ENCODE results near the gene NGFR. TPM values are rescaled to one million over a fixed set of nuclear protein-coding genes. Genes with fewer than 3 reads are reported as not detected.
A peak's percentile ranks its signal among the peaks of the same experiment; 100 is the strongest.

The NGFR gene
- polyA plus RNA-seq, 4 donors: 0.54 to 22.8 (median 2.8) TPM; not detected in 1

- H3K27ac ChIP-seq (ENCODE audit: low read depth in 1 of 3, low read length in 2 of 3): no peak overlapping the region
- H3K27me3 ChIP-seq (ENCODE audit: control insufficient read depth in 3 of 3, insufficient read depth in 3 of 3, low read length in 3 of 3): peaks cover 0 to 13% (median 0%) of the 10 kb centered on the region in 3 donors
- DNase-seq (peak in 1 of 2 donors; percentile 25), FAIRE-seq (no peak)
- H3K9me3 ChIP-seq (ENCODE audit: control insufficient read depth in 2 of 2, insufficient read depth in 1 of 2, low read depth in 1 of 2, low read length in 1 of 2): no peaks in the 10 kb centered on the region
- H3K4me1 ChIP-seq (ENCODE audit: control insufficient read depth in 3 of 3, insufficient read depth in 2 of 3, low read depth in 1 of 3, low read length in 2 of 3): peaks cover 0 to 5% (median 0%) of the 10 kb centered on the region in 3 donors
- WGBS, 3 donors: 73 to 86% (median 74%) methylated on average over 9 to 12 of the region's 12 CpGs
- no peak overlapping the region for H3K4me3 ChIP-seq (ENCODE audit: low read depth in 1 of 3, low read length in 3 of 3)
- H3K36me3 ChIP-seq (ENCODE audit: control insufficient read depth in 3 of 3, insufficient read depth in 2 of 3, low read depth in 1 of 3, low read length in 3 of 3): no peaks in the 10 kb centered on the region
Measured at GRCh38 chr17:49551221-49552069, 56.4 kb downstream of the NGFR start.

- H3K4me1 ChIP-seq (ENCODE audit: control insufficient read depth in 3 of 3, insufficient read depth in 2 of 3, low read depth in 1 of 3, low read length in 2 of 3): peaks cover 0 to 5% (median 0%) of the 10 kb centered on the region in 3 donors
- no peaks in the 10 kb centered on the region for H3K9me3 ChIP-seq (ENCODE audit: control insufficient read depth in 2 of 2, insufficient read depth in 1 of 2, low read depth in 1 of 2, low read length in 1 of 2)
- H3K27me3 ChIP-seq (ENCODE audit: control insufficient read depth in 3 of 3, insufficient read depth in 3 of 3, low read length in 3 of 3): peaks cover 0 to 13% (median 0%) of the 10 kb centered on the region in 3 donors
- FAIRE-seq: no peak
- peak in 1 of 2 donors; percentile 46 for DNase-seq
- 43 to 84% (median 63%) methylated on average over 24 to 27 of the region's 27 CpGs for WGBS, 3 donors
- H3K27ac ChIP-seq (ENCODE audit: low read depth in 1 of 3, low read length in 2 of 3): no peak overlapping the region
- no peaks in the 10 kb centered on the region for H3K36me3 ChIP-seq (ENCODE audit: control insufficient read depth in 3 of 3, insufficient read depth in 2 of 3, low read depth in 1 of 3, low read length in 3 of 3)
- no peak overlapping the region for H3K4me3 ChIP-seq (ENCODE audit: low read depth in 1 of 3, low read length in 3 of 3)
Measured at GRCh38 chr17:49552070-49552751, 57.1 kb downstream of the NGFR start.

- FAIRE-seq: no peak
- 75 to 83% (median 78%) methylated on average over 8 of the region's 8 CpGs for WGBS, 3 donors
Measured at GRCh38 chr17:49553676-49554335, 58.7 kb downstream of the NGFR start.

GRCh38 chr17:49554694-49555494, 59.8 kb downstream of the NGFR start:
- Histone ChIP-seq H3K27me3 (ENCODE audit: control insufficient read depth in 3 of 3, insufficient read depth in 3 of 3, low read length in 3 of 3) (peaks cover 0 to 5% (median 0%) of the 10 kb centered on the region in 3 donors), H3K9me3 (ENCODE audit: control insufficient read depth in 2 of 2, insufficient read depth in 1 of 2, low read depth in 1 of 2, low read length in 1 of 2) (no peaks in the 10 kb centered on the region), H3K4me1 (ENCODE audit: control insufficient read depth in 3 of 3, insufficient read depth in 2 of 3, low read depth in 1 of 3, low read length in 2 of 3) (peaks cover 0 to 5% (median 0%) of the 10 kb centered on the region in 3 donors), H3K4me3 (ENCODE audit: low read depth in 1 of 3, low read length in 3 of 3) (no peak overlapping the region), H3K36me3 (ENCODE audit: control insufficient read depth in 3 of 3, insufficient read depth in 2 of 3, low read depth in 1 of 3, low read length in 3 of 3) (no peaks in the 10 kb centered on the region), H3K27ac (ENCODE audit: low read depth in 1 of 3, low read length in 2 of 3) (no peak overlapping the region)
- WGBS, 3 donors: 75 to 86% (median 79%) methylated on average over 12 to 14 of the region's 14 CpGs
- DNase-seq (no peak), FAIRE-seq (no peak)

More at GRCh38 chr17:49553676-49554335, 58.7 kb downstream of the NGFR start:
- H3K36me3 ChIP-seq (ENCODE audit: control insufficient read depth in 3 of 3, insufficient read depth in 2 of 3, low read depth in 1 of 3, low read length in 3 of 3): no peaks in the 10 kb centered on the region
- H3K4me3 ChIP-seq (ENCODE audit: low read depth in 1 of 3, low read length in 3 of 3): no peak overlapping the region
- H3K4me1 ChIP-seq (ENCODE audit: control insufficient read depth in 3 of 3, insufficient read depth in 2 of 3, low read depth in 1 of 3, low read length in 2 of 3): peaks cover 0 to 5% (median 0%) of the 10 kb centered on the region in 3 donors
- no peaks in the 10 kb centered on the region for H3K9me3 ChIP-seq (ENCODE audit: control insufficient read depth in 2 of 2, insufficient read depth in 1 of 2, low read depth in 1 of 2, low read length in 1 of 2)
- no peak for DNase-seq
- no peak overlapping the region for H3K27ac ChIP-seq (ENCODE audit: low read depth in 1 of 3, low read length in 2 of 3)
- peaks cover 0 to 7% (median 0%) of the 10 kb centered on the region in 3 donors for H3K27me3 ChIP-seq (ENCODE audit: control insufficient read depth in 3 of 3, insufficient read depth in 3 of 3, low read length in 3 of 3)

GRCh38 chr17:49555495-49556222, 60.6 kb downstream of the NGFR start:
- H3K27me3 ChIP-seq (ENCODE audit: control insufficient read depth in 3 of 3, insufficient read depth in 3 of 3, low read length in 3 of 3): peaks cover 0 to 5% (median 0%) of the 10 kb centered on the region in 3 donors
- peaks cover 0 to 5% (median 0%) of the 10 kb centered on the region in 3 donors for H3K4me1 ChIP-seq (ENCODE audit: control insufficient read depth in 3 of 3, insufficient read depth in 2 of 3, low read depth in 1 of 3, low read length in 2 of 3)
- DNase-seq: no peak
- FAIRE-seq: no peak
- H3K27ac ChIP-seq (ENCODE audit: low read depth in 1 of 3, low read length in 2 of 3): no peak overlapping the region
- 71 to 78% (median 76%) methylated on average over 19 of the region's 19 CpGs for WGBS, 3 donors
- H3K4me3 ChIP-seq (ENCODE audit: low read depth in 1 of 3, low read length in 3 of 3): no peak overlapping the region
- no peaks in the 10 kb centered on the region for H3K9me3 ChIP-seq (ENCODE audit: control insufficient read depth in 2 of 2, insufficient read depth in 1 of 2, low read depth in 1 of 2, low read length in 1 of 2)
- H3K36me3 ChIP-seq (ENCODE audit: control insufficient read depth in 3 of 3, insufficient read depth in 2 of 3, low read depth in 1 of 3, low read length in 3 of 3): no peaks in the 10 kb centered on the region

GRCh38 chr17:49556223-49556943, 61.3 kb downstream of the NGFR start:
- Histone ChIP-seq H3K27ac (ENCODE audit: low read depth in 1 of 3, low read length in 2 of 3) (no peak overlapping the region), H3K9me3 (ENCODE audit: control insufficient read depth in 2 of 2, insufficient read depth in 1 of 2, low read depth in 1 of 2, low read length in 1 of 2) (no peaks in the 10 kb centered on the region), H3K4me1 (ENCODE audit: control insufficient read depth in 3 of 3, insufficient read depth in 2 of 3, low read depth in 1 of 3, low read length in 2 of 3) (peaks cover 0 to 5% (median 0%) of the 10 kb centered on the region in 3 donors), H3K27me3 (ENCODE audit: control insufficient read depth in 3 of 3, insufficient read depth in 3 of 3, low read length in 3 of 3) (peaks cover 0 to 5% (median 0%) of the 10 kb centered on the region in 3 donors), H3K36me3 (ENCODE audit: control insufficient read depth in 3 of 3, insufficient read depth in 2 of 3, low read depth in 1 of 3, low read length in 3 of 3) (no peaks in the 10 kb centered on the region), H3K4me3 (ENCODE audit: low read depth in 1 of 3, low read length in 3 of 3) (no peak overlapping the region)
- 16 to 19% (median 17%) methylated on average over 25 to 30 of the region's 30 CpGs for WGBS, 3 donors
- DNase-seq: peak; percentile 47 to 84
- no peak for FAIRE-seq
